Measurements from ENCODE around the gene SCAI. TPM values are rescaled to one million over a fixed set of nuclear protein-coding genes. Genes with fewer than 3 reads are reported as not detected.

Gene SCAI
- polyA plus RNA-seq, 2 of the 4 experiments (the other 2 are of a cell fraction), result 2.1 to 5.0 TPM

- 0% methylated on average over 9 of the region's 17 CpGs for WGBS (ENCODE audit: missing lambda C conversion rate)
- H3K4me1 ChIP-seq, result peaks cover 11% of the 10 kb centered on the region; the same call in 2 of the 3 replicates
- DNase-seq (ENCODE audit: low read depth in 1 of 2, low spot score in 1 of 2), result no peak
- H3K27ac ChIP-seq, result peak overlapping the region; percentile 89 to 97
- no peaks in the 10 kb centered on the region for H3K9me3 ChIP-seq
- ChIA-PET CTCF (interaction anchor here (1.0 kb wide), 1 partner anchor 29 kb away, joined by 3 read pairs; no protein-coding TSS in a partner anchor), POLR2A (no interaction called here)
- no peak for FAIRE-seq
- peak overlapping the region; percentile 60 for H3K4me3 ChIP-seq
- TF ChIP-seq PHF8 (IDR thresholded peaks at IDR 0.05; ENCODE audit: borderline replicate concordance, low read depth) (peak; percentile 34; the same call in 1 of the 2 replicates), E2F6 (IDR thresholded peaks at IDR 0.05; ENCODE audit: borderline replicate concordance, low read depth) (no peak), EP300 (IDR thresholded peaks at IDR 0.05) (no peak), ZC3H11A (IDR thresholded peaks at IDR 0.05) (no peak)
- ATAC-seq, result peak in 1 of 2 experiments; percentile 73; a peak in 3 of 6 replicates
- peak overlapping the region; percentile 88 for H3K4me2 ChIP-seq
Measured at GRCh38 chr9:124940521-124940893, 202.8 kb downstream of the SCAI start.

- DNase-seq (ENCODE audit: low read depth in 1 of 2, low spot score in 1 of 2) (no peak), ATAC-seq (no peak), FAIRE-seq (no peak)
- peak overlapping the region; percentile 89 to 97 for H3K27ac ChIP-seq
- TF ChIP-seq E2F6 (IDR thresholded peaks at IDR 0.05; ENCODE audit: borderline replicate concordance, low read depth) (no peak), PHF8 (IDR thresholded peaks at IDR 0.05; ENCODE audit: borderline replicate concordance, low read depth) (no peak), FOSB (CRISPR knock-in tag; IDR thresholded peaks at IDR 0.05) (no peak), RNF2 (IDR thresholded peaks at IDR 0.05; ENCODE audit: borderline replicate concordance, low read depth) (no peak), REST (IDR thresholded peaks at IDR 0.05) (no peak)
- no peaks in the 10 kb centered on the region for H3K9me3 ChIP-seq
- H3K4me2 ChIP-seq, result peak overlapping the region; percentile 88
- peaks cover 11% of the 10 kb centered on the region; the same call in 2 of the 3 replicates for H3K4me1 ChIP-seq
- ChIA-PET CTCF (interaction anchor here (1.0 kb wide), 1 partner anchor 28 kb away, joined by 3 read pairs; no protein-coding TSS in a partner anchor), POLR2A (no interaction called here)
- peak overlapping the region; percentile 60 for H3K4me3 ChIP-seq
Measured at GRCh38 chr9:124939944-124940343, 203.4 kb downstream of the SCAI start.

GRCh38 chr9:124934290-124934689 lies 209.0 kb downstream of the SCAI start:
- H3K4me3 ChIP-seq, result no peak overlapping the region
- H3K27ac ChIP-seq, result no peak overlapping the region
- DNase-seq (ENCODE audit: low read depth in 1 of 2, low spot score in 1 of 2) (no peak), ATAC-seq (no peak), FAIRE-seq (no peak)
- H3K4me1 ChIP-seq, result no peaks in the 10 kb centered on the region
- CTCF ChIA-PET, result no interaction called here
- POLR2A ChIA-PET, result no interaction called here
- no peak for TF ChIP-seq HDAC2 (IDR thresholded peaks at IDR 0.05)
- TF ChIP-seq RNF2 (IDR thresholded peaks at IDR 0.05; ENCODE audit: borderline replicate concordance, low read depth), result no peak
- TF ChIP-seq JUN (IDR thresholded peaks at IDR 0.05), result no peak
- TF ChIP-seq JUNB (IDR thresholded peaks at IDR 0.05), result no peak
- TF ChIP-seq CBX2 (IDR thresholded peaks at IDR 0.05; ENCODE audit: borderline replicate concordance, low read depth), result no peak
- TF ChIP-seq SREBF2 (IDR thresholded peaks at IDR 0.05), result no peak
- no peak for TF ChIP-seq NPAS2 (CRISPR knock-in tag; IDR thresholded peaks at IDR 0.05; ENCODE audit: borderline replicate concordance)
- no peak overlapping the region for H3K4me2 ChIP-seq
- H3K9me3 ChIP-seq, result no peaks in the 10 kb centered on the region

- FAIRE-seq, result no peak
- Histone ChIP-seq H3K4me1 (no peaks in the 10 kb centered on the region), H3K27ac (no peak overlapping the region), H3K4me2 (no peak overlapping the region), H3K9me3 (no peaks in the 10 kb centered on the region), H3K4me3 (no peak overlapping the region)
- no peak for ATAC-seq
- no peak for DNase-seq (ENCODE audit: low read depth in 1 of 2, low spot score in 1 of 2)
- ChIA-PET POLR2A (no interaction called here), CTCF (interaction anchor here (0.6 to 1.1 kb wide), 2 partner anchors 39 to 46 kb away, joined by 3 read pairs; no protein-coding TSS in a partner anchor)
- WGBS (ENCODE audit: missing lambda C conversion rate), result 82% methylated on average over 1 of the region's 1 CpG
- TF ChIP-seq NR3C1 (IDR thresholded peaks at IDR 0.05) (no peak), CTCF (IDR thresholded peaks at IDR 0.05) (no peak), JUNB (IDR thresholded peaks at IDR 0.05) (no peak), FOXS1 (CRISPR knock-in tag; IDR thresholded peaks at IDR 0.05) (no peak), CEBPB (IDR thresholded peaks at IDR 0.05) (no peak), POLR2AphosphoS2 (conservative IDR thresholded peaks at IDR 0.05; ENCODE audit: low read length) (no peak), MYC (IDR thresholded peaks at IDR 0.05; ENCODE audit: borderline replicate concordance, low read length) (no peak), NFE2L2 (conservative IDR thresholded peaks at IDR 0.05; ENCODE audit: low read length) (no peak), HDAC2 (IDR thresholded peaks at IDR 0.05) (no peak), E2F6 (IDR thresholded peaks at IDR 0.05; ENCODE audit: borderline replicate concordance, low read depth) (no peak), RFX5 (IDR thresholded peaks at IDR 0.05) (no peak)
- TF ChIP-seq, protein P1, sequence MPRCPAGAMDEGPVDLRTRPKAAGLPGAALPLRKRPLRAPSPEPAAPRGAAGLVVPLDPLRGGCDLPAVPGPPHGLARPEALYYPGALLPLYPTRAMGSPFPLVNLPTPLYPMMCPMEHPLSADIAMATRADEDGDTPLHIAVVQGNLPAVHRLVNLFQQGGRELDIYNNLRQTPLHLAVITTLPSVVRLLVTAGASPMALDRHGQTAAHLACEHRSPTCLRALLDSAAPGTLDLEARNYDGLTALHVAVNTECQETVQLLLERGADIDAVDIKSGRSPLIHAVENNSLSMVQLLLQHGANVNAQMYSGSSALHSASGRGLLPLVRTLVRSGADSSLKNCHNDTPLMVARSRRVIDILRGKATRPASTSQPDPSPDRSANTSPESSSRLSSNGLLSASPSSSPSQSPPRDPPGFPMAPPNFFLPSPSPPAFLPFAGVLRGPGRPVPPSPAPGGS (IDR thresholded peaks at IDR 0.05), result no peak
Measured at GRCh38 chr9:124932333-124932732, 211.0 kb downstream of the SCAI start.
